ENCODE results near the gene DDC.
A peak's percentile ranks its signal among the peaks of the same experiment; 100 is the strongest.
"Not testable (repeated sequence)": the region's sequence is repeated elsewhere in the genome, so short reads cannot be mapped to it uniquely, and the experiment has no call there.

The DDC gene

GRCh38 chr7:50588937-50589336 is 23.7 kb upstream of the DDC start:
- DNase-seq = no peak

- DNase-seq = no peak
Observed at GRCh38 chr7:50587737-50588136, 22.5 kb upstream of the DDC start.

- no peak for DNase-seq
Observed at GRCh38 chr7:50584793-50585408, 19.7 kb upstream of the DDC start.

GRCh38 chr7:50584386-50584785 is 19.2 kb upstream of the DDC start:
- DNase-seq = no peak

- not testable (repeated sequence) for DNase-seq
Observed at GRCh38 chr7:50583295-50583694, 18.1 kb upstream of the DDC start.

GRCh38 chr7:50582271-50582670 is 17.1 kb upstream of the DDC start:
- DNase-seq = not testable (repeated sequence)

- DNase-seq = not testable (repeated sequence)
Observed at GRCh38 chr7:50580666-50581065, 15.5 kb upstream of the DDC start.

GRCh38 chr7:50580057-50580456 is 14.9 kb upstream of the DDC start:
- no peak for DNase-seq

- not testable (repeated sequence) for DNase-seq
Observed at GRCh38 chr7:50578105-50578504, 12.9 kb upstream of the DDC start.

GRCh38 chr7:50577569-50577968 is 12.4 kb upstream of the DDC start:
- DNase-seq = no peak

- DNase-seq = not testable (repeated sequence)
Observed at GRCh38 chr7:50576388-50576787, 11.2 kb upstream of the DDC start.

- DNase-seq = no peak
Observed at GRCh38 chr7:50567715-50568261, 2.6 kb upstream of the DDC start.

GRCh38 chr7:50565977-50566376 is 772 bp upstream of the DDC start:
- DNase-seq = no peak

GRCh38 chr7:50565559-50565916 is 333 bp upstream of the DDC start:
- DNase-seq = no peak

GRCh38 chr7:50564171-50564570 is 1.0 kb downstream of the DDC start:
- no peak for DNase-seq

GRCh38 chr7:50562136-50562535 is 3.1 kb downstream of the DDC start:
- peak; percentile 24 for DNase-seq

GRCh38 chr7:50560865-50561351 is 4.3 kb downstream of the DDC start:
- DNase-seq = peak; percentile 77

GRCh38 chr7:50559881-50560280 is 5.3 kb downstream of the DDC start:
- DNase-seq = no peak

GRCh38 chr7:50558294-50559053 is 6.7 kb downstream of the DDC start:
- peak; percentile 60 for DNase-seq

GRCh38 chr7:50557099-50557498 is 8.1 kb downstream of the DDC start:
- no peak for DNase-seq

- DNase-seq = no peak
Observed at GRCh38 chr7:50556247-50556991, 8.8 kb downstream of the DDC start.

GRCh38 chr7:50555594-50556140 is 9.5 kb downstream of the DDC start:
- DNase-seq = no peak

Measured in NCI-H1436 (cell line).